GM10248 (cell line): Measurements from ENCODE around the gene C11orf24.

ENCODE experiments used
- CTCF ChIA-PET: fragments of 300-600 bp; sonication (Branson Sonifier 250); formaldehyde crosslinking; extraction: SDS; loops from one replicate; lab custom pipeline; 2021; ENCODE audit warnings: antibody characterized with exemption; lab: Yijun Ruan, JAX
- POLR2A ChIA-PET: fragments of 350-650 bp; sonication (Branson Sonifier 250); formaldehyde crosslinking; extraction: SDS; loops from one replicate; lab custom pipeline; 2020; ENCODE audit warnings: antibody characterized with exemption; lab: Yijun Ruan, JAX
- DNase-seq: peaks from one replicate; pipeline ENCODE4 v3.0.0; 2012; ENCODE audit errors: extremely low spot score
- TF ChIP-seq, protein P1 (sequence below): IDR thresholded peaks from 2 replicates; pipeline ENCODE4 v1.5.1; 2012; ENCODE audit warnings: mild to moderate bottlenecking, low read depth; ENCODE audit errors: extremely low read depth, missing control alignments, control extremely low read depth

Gene C11orf24

DNA sequence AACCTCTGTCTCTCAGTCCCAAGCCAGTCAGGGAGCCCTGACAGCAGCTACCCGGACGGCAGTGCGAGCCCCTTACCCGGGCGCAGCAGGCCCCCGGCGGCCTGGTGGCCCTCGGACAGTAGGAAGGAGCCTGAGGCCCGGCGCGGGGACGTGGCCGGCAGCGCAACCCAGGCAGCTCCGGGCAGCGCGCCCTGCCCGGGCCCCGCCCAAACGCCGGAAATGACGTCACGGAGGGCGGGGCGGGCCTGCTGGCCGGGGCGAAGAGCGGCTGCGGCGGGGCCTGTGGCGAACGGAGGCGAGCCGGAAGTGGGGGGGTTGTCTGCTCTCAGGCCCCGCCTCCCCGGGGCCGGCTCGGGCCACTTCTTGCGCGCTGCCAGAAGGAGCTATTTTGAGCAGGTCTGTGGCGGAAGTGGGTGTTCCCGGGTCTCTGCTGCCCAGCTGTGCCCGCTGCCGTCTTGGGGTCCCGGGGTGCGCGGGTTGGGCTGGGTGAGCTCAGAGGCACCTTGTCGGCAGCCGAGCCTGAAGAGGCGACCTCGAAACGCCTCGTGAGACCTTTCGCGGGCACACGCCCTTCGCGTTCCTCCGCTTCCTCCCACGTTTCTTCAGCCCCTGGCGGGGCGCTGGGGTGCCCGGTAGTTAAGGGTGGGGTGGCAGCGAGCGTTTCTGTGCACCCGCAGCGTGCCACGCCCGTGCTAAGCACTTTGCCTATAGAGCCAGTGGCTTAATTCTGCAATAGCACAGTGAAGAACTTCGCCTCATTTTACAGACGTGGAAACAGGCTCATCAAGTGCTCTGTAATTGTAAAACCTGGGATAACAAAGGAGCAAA is at the start of gene C11orf24:
TSS of gene C11orf24 (minus strand) at position 193 of the 828 bp plus-strand sequence. CDS start 8,206 bp downstream, outside the sequence.
- POLR2A ChIA-PET, result interaction anchor here (1.0 to 1.8 kb wide), 4 partner anchors 12 to 154 kb away, joined by 3 to 7 read pairs (median 4); no protein-coding TSS in a partner anchor
- TF ChIP-seq, protein P1, sequence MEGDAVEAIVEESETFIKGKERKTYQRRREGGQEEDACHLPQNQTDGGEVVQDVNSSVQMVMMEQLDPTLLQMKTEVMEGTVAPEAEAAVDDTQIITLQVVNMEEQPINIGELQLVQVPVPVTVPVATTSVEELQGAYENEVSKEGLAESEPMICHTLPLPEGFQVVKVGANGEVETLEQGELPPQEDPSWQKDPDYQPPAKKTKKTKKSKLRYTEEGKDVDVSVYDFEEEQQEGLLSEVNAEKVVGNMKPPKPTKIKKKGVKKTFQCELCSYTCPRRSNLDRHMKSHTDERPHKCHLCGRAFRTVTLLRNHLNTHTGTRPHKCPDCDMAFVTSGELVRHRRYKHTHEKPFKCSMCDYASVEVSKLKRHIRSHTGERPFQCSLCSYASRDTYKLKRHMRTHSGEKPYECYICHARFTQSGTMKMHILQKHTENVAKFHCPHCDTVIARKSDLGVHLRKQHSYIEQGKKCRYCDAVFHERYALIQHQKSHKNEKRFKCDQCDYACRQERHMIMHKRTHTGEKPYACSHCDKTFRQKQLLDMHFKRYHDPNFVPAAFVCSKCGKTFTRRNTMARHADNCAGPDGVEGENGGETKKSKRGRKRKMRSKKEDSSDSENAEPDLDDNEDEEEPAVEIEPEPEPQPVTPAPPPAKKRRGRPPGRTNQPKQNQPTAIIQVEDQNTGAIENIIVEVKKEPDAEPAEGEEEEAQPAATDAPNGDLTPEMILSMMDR, result no peak
- CTCF ChIA-PET, result interaction anchor here (0.9 to 7.0 kb wide), 8 partner anchors 10 to 63 kb away, joined by 3 to 67 read pairs (median 8); no protein-coding TSS in a partner anchor
- DNase-seq, result peak; percentile 98

DNA sequence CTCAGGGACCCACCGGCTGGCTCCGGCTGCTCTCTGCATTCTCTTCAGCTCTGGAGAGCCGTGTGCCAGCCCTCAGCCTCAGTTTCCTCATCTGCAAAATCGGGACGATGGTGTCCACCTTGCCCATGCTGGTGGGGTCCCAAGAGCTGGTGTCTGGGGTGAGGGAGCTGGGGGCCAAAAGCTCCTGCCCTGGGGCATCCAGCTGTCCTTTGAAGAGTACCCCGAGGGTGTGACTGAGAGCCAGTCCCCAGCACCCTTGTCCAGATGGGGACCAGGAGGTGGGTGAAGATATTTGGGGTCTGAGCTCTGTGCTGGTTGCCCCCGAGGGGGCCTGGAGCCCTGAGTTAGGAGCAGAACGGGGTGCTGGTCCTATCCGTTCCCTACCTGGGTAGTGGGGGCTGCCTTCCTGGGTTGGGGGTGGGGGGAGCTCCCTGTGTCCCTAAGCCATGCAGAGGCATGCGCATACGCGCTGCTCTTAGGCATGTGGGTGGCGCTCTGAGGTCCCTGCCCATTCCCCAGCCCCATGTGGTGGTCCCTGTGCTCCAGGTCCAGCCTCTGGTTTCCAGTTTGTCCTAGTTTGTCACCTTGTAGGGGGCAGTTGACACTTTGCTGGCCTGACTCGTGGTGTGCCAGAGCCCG is 45.5 kb upstream of the C11orf24 start:
- TF ChIP-seq, protein P1, result no peak
- DNase-seq, result no peak
- POLR2A ChIA-PET, result interaction anchor here (0.7 kb wide), 1 partner anchor 128 kb away, joined by 3 read pairs; no protein-coding TSS in a partner anchor
- CTCF ChIA-PET, result interaction anchor here (1.1 kb wide), 1 partner anchor 20 kb away, joined by 5 read pairs; no protein-coding TSS in a partner anchor

DNA sequence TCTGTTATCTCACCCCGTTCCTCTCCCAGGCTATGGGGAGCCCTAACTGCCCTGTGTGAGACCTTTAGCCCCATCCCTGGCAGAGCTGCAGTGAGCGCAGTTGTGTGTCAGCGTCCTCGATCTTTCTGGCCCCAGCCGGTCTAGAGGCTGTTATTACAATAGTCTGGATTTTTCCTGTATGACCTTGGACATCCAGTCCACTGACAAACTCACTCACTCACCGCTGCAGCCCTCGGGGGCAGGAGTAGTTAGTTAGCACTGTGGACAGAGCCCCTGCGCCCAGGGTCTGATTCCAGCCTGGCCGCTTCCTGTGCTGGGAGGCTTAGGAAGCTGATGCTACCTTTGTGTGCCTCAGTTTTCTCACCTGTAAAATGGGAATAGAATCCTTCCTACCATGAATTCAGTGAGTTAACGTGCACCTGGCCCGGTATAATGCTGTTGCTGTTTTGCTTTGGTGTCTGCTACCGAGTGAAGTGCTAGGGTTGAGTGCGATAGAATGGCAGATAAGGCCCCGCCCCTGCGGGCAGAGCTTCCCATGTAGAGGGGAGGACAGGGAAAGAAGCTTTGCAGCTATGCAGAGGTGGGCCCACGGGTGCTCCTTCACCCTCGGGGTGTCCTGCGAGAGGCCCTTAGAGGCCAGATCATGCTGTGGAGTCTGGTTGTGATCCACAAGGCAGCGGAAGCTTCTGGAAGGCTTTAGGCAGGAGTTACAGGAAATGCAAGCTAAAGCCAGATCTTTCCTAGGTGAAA is 43.6 kb upstream of the C11orf24 start:
- ChIA-PET POLR2A (no interaction called here), CTCF (interaction anchor here (1.0 to 1.2 kb wide), 2 partner anchors 11 to 68 kb away, joined by 3 read pairs; no protein-coding TSS in a partner anchor)
- no peak for DNase-seq
- TF ChIP-seq, protein P1, result no peak

DNA sequence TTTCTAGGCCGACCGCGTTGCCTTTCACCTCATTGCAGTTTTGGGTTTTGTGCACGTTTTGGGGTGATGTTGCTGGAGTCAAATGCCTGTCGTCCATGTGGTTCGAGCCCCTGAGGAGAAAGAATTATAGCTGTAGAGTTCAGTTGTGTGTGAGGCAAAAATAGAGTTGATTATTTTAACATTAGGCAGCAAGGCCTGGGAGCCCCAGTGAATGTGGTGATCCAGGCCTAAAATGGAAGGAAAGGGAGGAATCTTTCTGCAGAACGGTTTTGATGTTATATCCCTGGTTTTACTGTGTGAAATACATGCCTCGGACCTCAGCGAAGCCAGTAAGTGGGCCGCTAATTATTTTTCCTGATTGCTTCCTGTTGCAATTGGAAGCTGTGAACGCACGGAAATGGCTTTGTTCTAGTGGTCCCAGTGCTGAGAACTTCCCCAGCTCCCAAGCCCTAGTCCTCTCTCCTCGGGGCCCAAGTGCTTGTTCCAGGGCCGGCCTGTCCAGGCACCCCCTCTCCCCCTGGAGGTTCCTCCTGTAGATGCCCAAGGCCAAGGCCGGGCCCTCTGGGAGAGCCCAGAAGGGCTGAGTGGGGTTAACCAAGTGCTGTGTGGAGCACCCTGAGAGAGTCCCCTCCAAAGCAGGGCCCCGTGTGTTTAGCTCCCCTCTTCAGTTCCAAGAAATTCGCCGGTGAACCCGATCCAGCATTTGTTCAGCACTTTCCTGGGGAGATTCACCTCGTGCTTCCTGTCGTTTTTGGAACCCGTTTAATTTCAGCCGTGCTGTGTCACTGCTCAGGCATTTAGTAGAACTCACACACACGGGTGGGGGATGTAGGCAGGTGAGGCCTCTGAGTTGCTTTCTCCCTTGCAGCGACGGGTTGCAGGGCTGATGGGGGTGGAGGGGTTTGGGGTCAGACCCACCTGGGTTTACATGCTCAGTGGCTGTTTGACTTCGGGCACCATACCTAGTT is 42.7 kb upstream of the C11orf24 start:
- no peak for DNase-seq
- POLR2A ChIA-PET, result no interaction called here
- TF ChIP-seq, protein P1, result no peak
- CTCF ChIA-PET, result interaction anchor here (0.8 to 1.4 kb wide), 4 partner anchors 10 to 69 kb away, joined by 3 read pairs; no protein-coding TSS in a partner anchor

DNA sequence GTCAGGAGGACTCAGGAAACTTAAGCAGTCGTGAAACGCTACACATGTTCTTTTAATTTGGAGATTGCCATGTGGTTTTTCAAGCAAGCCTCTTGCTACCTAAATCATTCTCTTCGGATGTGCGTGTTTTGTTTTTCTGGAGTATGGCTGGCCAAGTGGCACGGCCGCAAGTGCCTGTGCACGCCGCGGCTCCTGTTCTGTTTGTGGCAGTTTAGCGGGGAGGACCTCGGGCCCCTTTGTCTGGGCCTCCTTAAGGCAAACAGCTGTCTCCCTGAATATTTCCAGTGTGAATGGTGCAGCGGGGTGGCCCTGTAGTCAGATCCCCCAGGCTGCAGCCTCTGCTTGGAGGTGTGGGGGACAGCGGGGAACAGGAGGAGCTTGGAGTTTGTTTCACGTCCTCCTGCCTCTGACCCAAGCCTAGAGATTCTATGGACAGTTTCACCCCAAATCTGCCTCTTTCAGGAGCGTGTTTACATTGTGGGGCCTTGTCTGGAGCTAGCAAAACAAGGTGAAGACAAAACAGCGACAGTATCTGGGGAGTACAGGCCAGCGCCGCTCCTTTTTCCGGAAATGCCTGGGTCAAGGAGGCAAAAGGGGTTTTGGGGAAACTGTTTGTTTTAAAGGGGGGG is 41.9 kb upstream of the C11orf24 start:
- DNase-seq, result no peak
- TF ChIP-seq, protein P1, result no peak
- ChIA-PET POLR2A (no interaction called here), CTCF (interaction anchor here (0.8 to 1.4 kb wide), 2 partner anchors 11 to 56 kb away, joined by 3 read pairs; no protein-coding TSS in a partner anchor)
